Mucosa of stomach (tissue), 1 donor: ENCODE results near the gene ATXN1L.
A peak's percentile ranks its signal among the peaks of the same experiment; 100 is the strongest.
"Not testable (repeated sequence)": the region's sequence is repeated elsewhere in the genome, so short reads cannot be mapped to it uniquely, and the experiment has no call there.

Experiments
- H3K27me3 ChIP-seq: one replicate; pipeline ENCODE4 v1.7.0; 2013; ENCODE audit warnings: mild to moderate bottlenecking, low read length; ENCODE audit not compliant: control insufficient read depth, insufficient read depth
- H3K36me3 ChIP-seq: one replicate; pipeline ENCODE4 v1.7.0; 2013; ENCODE audit warnings: low read length; ENCODE audit not compliant: control insufficient read depth, insufficient read depth
- H3K4me1 ChIP-seq: one replicate; pipeline ENCODE4 v1.7.0; 2013; ENCODE audit warnings: mild to moderate bottlenecking, low read length; ENCODE audit not compliant: control insufficient read depth, insufficient read depth
- H3K4me3 ChIP-seq: one replicate; pipeline ENCODE4 v1.7.0; 2013; ENCODE audit warnings: low read length
- H3K9ac ChIP-seq: one replicate; pipeline ENCODE4 v1.7.0; 2013; ENCODE audit warnings: mild to moderate bottlenecking, low read length, moderate library complexity
- H3K9me3 ChIP-seq: one replicate; pipeline ENCODE4 v1.7.0; 2013; ENCODE audit warnings: mild to moderate bottlenecking, low read length, moderate library complexity; ENCODE audit not compliant: control insufficient read depth
- donor health status: Pancreatic carcinoma.

ATXN1L gene

DNA sequence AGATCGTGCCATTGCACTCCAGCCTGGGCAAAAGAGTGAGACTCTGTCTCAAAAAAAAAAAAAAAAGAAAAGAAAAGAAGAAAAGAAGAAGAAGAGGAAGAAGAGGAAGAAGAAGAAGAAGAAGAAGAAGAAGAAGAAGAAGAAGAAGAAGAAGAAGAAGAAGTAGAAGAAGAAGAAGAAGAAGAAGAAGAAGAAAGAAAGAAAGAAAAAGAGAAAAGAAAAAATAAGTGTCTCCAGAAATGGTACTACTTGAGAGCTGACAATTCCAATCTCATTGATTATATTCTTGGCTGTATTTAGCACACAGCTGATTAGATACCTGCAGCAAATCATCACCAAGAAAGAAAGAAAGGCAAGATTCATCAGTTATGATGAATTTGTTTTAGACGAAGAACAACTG, 13.7 kb upstream of the ATXN1L start:
- H3K27me3 ChIP-seq, H3K36me3 ChIP-seq, H3K9me3 ChIP-seq, H3K4me1 ChIP-seq, H3K9ac ChIP-seq, H3K4me3 ChIP-seq: not testable (repeated sequence)

DNA sequence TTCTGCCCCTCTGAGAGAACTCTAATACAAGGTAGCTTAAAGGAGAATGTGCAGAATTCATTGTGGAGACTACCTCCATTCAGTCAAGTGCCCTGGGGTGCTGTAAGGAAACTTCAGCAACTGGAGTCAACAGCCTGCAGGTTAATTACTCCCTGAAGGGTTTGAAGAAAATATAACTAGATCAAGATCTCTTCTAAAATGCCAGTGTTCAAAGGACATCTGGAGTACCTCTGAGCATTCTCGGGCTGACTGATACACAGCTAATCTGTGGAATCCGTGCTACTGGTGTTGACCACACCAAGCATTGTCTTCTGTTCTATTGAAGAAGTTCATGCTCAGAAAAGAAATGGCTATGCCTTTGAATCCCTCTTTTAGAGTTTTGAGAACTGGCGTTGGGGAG, 11.5 kb upstream of the ATXN1L start:
- Histone ChIP-seq H3K9ac (no peak overlapping the region), H3K36me3 (no peaks in the 10 kb centered on the region), H3K4me1 (no peaks in the 10 kb centered on the region), H3K9me3 (no peaks in the 10 kb centered on the region), H3K4me3 (no peak overlapping the region), H3K27me3 (no peaks in the 10 kb centered on the region)

DNA sequence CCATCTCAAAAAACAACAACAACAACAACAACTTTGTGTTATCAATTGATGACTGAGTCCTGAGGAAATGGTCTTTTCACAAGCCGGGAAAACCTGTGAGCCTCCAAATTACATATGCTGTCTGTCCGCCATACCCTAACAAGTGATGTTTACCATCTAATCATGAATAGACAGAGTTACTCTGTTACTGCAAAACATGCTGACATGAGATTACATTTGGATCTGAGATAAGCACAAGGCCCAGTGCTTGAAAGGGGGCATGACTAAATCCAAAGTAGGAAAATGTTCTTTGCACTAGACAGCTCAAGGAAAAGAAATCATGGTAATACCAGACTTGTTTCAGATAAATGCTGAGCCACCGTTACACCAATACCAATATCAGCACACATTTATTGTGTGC, 8.6 kb upstream of the ATXN1L start:
- H3K36me3 ChIP-seq, result no peaks in the 10 kb centered on the region
- no peaks in the 10 kb centered on the region for H3K4me1 ChIP-seq
- H3K4me3 ChIP-seq, result no peak overlapping the region
- no peak overlapping the region for H3K9ac ChIP-seq
- no peaks in the 10 kb centered on the region for H3K27me3 ChIP-seq
- H3K9me3 ChIP-seq, result no peaks in the 10 kb centered on the region

DNA sequence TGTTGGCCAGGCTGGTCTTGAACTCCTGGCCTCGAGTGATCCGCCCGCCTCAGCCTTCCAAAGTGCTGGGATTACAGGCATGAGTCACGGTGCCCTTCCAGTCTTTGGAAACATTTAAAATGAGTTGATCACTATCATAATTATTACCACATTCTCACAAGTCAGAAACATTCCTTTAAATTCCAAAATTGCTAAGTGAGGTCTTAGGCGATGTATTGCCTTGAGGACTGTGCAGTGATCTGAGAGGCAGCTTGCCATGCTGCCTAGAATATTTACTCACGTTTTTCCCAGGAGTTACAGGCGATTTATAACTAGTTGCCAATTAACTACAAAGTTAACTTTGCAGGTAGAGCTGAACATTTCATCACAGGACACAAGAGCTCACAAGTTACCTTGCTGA, 5.7 kb upstream of the ATXN1L start:
- Histone ChIP-seq H3K4me1 (peaks cover 1% of the 10 kb centered on the region), H3K36me3 (no peaks in the 10 kb centered on the region), H3K9me3 (no peaks in the 10 kb centered on the region), H3K27me3 (no peaks in the 10 kb centered on the region), H3K4me3 (no peak overlapping the region), H3K9ac (no peak overlapping the region)

DNA sequence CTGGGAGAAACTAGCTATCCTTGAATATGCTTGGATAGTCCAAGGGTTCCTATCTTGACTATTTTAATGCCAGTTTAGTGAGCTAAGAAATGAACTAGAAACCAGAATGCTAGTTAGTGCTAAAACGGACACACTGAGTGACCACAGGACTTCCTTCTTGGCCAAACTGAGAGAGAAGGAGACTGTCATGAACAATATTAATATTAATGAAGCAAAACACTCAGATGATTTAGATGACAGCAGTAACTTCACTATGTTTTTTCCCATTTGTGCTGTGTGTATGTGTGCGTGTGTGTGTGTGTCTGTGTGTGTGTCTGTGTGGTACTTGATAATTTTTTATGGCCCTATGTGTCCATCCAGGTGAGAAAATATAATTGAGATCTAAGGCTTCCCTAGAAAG, 2.2 kb upstream of the ATXN1L start:
- Histone ChIP-seq H3K9ac (no peak overlapping the region), H3K27me3 (no peaks in the 10 kb centered on the region), H3K9me3 (no peaks in the 10 kb centered on the region), H3K4me3 (no peak overlapping the region), H3K4me1 (peaks cover 13% of the 10 kb centered on the region), H3K36me3 (no peaks in the 10 kb centered on the region)

DNA sequence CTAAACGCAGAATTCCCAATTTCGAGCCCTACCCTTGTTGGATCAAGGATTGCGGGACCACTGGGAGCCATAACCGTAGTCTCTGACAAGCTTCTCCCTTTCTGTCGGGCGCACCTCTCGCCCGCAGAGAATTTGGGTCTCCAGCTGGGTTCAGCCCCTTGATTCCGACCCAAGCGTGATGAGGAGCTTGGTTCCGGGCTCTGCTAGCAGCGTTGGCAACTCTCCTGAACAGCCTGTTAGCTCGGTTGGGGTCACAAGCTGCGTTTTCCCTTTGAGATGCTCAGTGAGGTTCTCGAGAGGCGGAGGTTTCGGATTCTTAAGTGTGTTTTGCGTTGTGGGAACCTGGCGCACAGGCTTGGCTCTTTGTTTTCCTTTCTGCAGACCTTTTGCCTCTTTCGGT, 655 bp downstream of the ATXN1L start:
- Histone ChIP-seq H3K9ac (peak overlapping the region; percentile 95), H3K4me1 (peaks cover 13% of the 10 kb centered on the region), H3K4me3 (peak overlapping the region; percentile 98), H3K9me3 (no peaks in the 10 kb centered on the region), H3K36me3 (peaks cover 4% of the 10 kb centered on the region), H3K27me3 (no peaks in the 10 kb centered on the region)

DNA sequence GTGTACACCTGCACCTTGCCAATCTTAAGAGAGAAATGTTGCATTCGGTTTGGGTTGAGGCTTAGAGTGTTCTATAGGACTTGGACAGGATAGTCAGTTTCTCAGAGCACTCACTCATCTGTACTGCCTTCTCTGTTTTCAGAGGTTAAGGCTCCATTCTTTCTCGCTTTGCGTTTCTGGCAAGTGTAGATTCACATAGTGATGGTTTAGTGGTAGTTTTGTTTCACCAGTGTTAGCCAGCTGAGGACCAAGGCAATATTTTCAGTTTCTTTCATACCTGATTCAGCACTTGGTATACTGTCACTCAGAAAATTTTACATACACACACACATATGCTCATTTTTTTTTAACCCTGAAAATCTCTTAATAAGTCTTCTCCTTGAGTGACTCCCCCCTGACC, 1.3 kb downstream of the ATXN1L start:
- H3K4me1 ChIP-seq, result peaks cover 13% of the 10 kb centered on the region
- no peaks in the 10 kb centered on the region for H3K27me3 ChIP-seq
- peak overlapping the region; percentile 95 for H3K9ac ChIP-seq
- no peaks in the 10 kb centered on the region for H3K9me3 ChIP-seq
- H3K36me3 ChIP-seq, result peaks cover 8% of the 10 kb centered on the region
- H3K4me3 ChIP-seq, result peak overlapping the region; percentile 98

DNA sequence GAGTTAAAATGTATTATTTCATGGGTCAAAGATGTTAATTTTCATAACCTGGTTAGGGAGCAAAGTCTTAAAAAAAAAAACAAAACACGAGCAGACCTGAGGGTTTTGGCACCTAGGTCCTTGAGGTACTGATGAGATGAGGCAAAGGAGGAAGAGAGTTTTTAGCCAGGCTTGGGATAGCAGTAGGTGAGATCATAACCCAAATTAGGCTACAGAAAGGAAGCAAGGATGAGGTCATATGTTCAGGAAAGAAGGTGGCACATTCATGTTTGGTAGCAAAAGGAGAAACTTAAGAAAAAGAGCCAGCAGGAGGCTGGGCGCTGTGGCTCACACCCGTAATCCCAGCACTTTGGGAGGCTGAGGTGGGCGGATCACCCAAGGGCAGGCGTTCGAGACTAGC, 2.8 kb downstream of the ATXN1L start:
- Histone ChIP-seq H3K27me3 (no peaks in the 10 kb centered on the region), H3K4me1 (peaks cover 13% of the 10 kb centered on the region), H3K36me3 (peaks cover 8% of the 10 kb centered on the region), H3K9me3 (no peaks in the 10 kb centered on the region), H3K9ac (no peak overlapping the region), H3K4me3 (no peak overlapping the region)

DNA sequence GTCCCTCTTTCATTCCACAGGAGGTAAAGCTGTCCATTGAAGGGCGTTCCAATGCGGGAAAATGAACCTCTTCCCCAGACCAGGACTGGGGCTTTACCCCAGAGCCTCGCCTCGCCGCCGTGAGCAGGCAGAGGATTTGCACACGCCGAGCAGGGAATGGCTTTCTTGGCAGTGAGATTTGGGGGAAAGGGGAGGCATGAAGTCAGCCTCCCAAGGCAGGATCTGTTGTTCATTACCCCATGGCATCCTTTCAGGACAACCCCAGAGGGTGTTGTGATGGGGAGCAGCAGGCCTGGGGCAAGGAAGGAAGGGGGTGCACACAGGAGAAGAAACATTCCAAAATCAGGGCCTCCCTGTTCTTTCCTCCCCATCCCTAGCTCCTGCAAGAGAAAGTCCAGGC, 6.0 kb downstream of the ATXN1L start:
- peaks cover 5% of the 10 kb centered on the region for H3K4me1 ChIP-seq
- H3K36me3 ChIP-seq, result peaks cover 8% of the 10 kb centered on the region
- no peak overlapping the region for H3K4me3 ChIP-seq
- H3K9me3 ChIP-seq, result no peaks in the 10 kb centered on the region
- no peak overlapping the region for H3K9ac ChIP-seq
- H3K27me3 ChIP-seq, result no peaks in the 10 kb centered on the region

DNA sequence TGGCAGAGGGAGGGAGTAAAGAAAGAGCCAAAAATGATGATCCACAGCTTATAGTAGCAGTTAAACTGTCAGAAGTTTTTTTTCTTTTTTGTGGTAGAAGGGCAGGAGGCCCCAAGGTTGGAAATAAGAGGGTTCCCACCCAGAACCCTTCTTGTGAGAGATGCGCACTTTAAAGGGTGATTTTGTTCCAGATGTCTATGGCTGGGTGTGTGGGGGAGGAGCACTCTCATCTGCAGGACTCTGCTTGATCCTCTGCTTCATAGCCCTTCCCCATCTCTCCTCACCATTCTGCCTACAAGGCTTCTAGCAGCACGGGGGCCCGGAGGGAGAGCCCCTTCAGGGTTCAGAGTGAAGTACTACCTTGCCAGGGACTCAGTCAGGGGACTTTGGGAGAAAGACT, 6.4 kb downstream of the ATXN1L start:
- peaks cover 8% of the 10 kb centered on the region for H3K36me3 ChIP-seq
- H3K9ac ChIP-seq, result no peak overlapping the region
- peaks cover 1% of the 10 kb centered on the region for H3K4me1 ChIP-seq
- no peak overlapping the region for H3K4me3 ChIP-seq
- no peaks in the 10 kb centered on the region for H3K9me3 ChIP-seq
- H3K27me3 ChIP-seq, result no peaks in the 10 kb centered on the region

DNA sequence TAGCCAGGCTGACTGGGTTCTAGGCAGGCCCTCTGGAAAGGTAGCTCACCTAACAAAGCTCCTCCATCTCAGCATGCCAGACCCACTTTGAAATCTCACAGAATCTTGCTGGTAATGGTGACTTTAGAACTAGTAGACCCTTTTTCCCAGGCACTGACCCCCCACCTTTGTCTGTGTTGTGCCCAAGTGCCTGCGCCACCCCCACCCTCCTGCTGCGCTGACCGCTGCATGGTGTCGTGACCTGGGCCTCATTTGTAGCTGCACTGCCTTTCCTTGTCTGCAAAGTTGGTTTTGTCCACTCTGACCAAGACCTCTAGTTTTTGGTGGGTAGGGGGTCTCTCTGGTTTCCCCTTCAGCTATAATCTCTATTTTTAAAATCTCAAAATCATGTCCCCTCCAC, 6.8 kb downstream of the ATXN1L start:
- Histone ChIP-seq H3K9ac (no peak overlapping the region), H3K4me1 (no peaks in the 10 kb centered on the region), H3K4me3 (no peak overlapping the region), H3K9me3 (no peaks in the 10 kb centered on the region), H3K36me3 (peaks cover 8% of the 10 kb centered on the region), H3K27me3 (no peaks in the 10 kb centered on the region)

DNA sequence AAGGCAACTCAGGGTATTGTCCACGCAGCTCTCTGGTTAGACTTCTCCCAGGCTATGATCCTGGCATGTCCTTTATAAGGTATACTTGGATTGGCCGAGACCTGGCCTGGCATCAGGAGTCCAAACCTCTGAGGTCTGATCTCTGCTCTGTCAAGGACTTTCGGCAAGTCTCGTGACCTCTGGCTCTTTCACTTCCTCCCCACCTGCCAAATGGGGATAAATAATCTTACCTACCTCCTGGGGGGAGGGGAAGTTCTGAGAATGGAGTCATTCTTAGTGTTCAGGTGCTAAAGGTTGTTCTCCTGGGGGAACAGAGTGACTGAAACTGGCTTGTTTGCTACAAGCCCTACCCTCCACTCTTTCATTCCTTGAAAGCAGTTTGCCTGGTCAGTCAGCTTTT, 7.6 kb downstream of the ATXN1L start:
- H3K36me3 ChIP-seq, result peaks cover 8% of the 10 kb centered on the region
- H3K9me3 ChIP-seq, result no peaks in the 10 kb centered on the region
- H3K4me1 ChIP-seq, result no peaks in the 10 kb centered on the region
- H3K27me3 ChIP-seq, result no peaks in the 10 kb centered on the region
- H3K4me3 ChIP-seq, result no peak overlapping the region
- H3K9ac ChIP-seq, result no peak overlapping the region

DNA sequence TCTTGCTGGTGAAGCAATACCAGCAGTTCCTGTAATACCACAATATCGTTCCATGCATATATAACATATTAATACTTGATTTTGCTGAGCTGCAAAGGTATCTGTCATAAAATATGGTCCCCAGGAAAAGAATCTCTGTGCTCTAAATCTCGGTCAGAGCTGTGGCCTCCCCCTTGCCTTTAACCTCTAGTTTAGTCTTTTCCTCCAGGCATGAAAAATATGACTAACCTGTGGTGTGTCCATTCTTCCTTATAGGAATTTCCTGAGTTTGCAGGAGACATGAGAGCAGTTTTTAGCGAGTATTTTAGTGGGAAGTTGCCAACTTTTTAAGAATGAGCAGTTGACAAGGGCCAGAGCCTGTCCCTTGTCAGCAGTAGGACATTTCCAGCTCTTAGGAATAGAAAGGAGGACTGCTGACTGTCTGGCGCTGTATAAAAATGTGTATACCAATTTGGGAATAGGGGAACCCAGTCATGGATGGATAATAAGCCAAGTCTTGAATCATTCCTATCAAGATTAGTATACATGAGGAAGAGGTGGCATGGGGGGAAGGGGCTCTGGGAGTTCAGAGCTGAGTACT, 8.7 kb downstream of the ATXN1L start:
- Histone ChIP-seq H3K4me1 (no peaks in the 10 kb centered on the region), H3K9ac (no peak overlapping the region), H3K9me3 (no peaks in the 10 kb centered on the region), H3K4me3 (no peak overlapping the region), H3K27me3 (no peaks in the 10 kb centered on the region), H3K36me3 (peaks cover 8% of the 10 kb centered on the region)
